ENCODE data around the gene PSMG4.

Gene PSMG4

DNA sequence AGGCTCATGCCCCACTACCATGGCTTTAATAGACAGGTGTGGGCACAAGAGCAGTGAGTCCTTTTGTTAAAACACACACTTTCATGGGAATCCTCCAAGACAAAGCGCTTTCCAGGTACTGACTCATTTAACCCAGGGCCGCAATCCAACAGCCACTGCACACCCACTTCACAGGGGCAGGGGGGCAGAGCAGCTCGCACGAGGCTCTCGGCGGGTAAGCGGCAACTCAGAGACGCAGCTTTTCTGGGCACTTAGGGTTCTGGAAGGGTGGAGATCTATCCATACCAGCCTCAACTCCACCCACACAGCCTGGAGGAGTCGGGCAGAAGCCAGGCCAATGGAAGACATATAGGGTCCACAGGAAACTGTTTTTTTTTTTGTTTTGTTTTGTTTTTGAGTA lies 28.6 kb downstream of the PSMG4 start:
- H3K23ac ChIP-seq (ENCODE audit: low read length) = no peak overlapping the region
- no peaks in the 10 kb centered on the region for H3K27me3 ChIP-seq (ENCODE audit: insufficient read depth, low read length)
- H2AK5ac ChIP-seq (ENCODE audit: low read length) = no peak overlapping the region
- no peak overlapping the region for H4K8ac ChIP-seq (ENCODE audit: low read depth, low read length)
- H3K27ac ChIP-seq (ENCODE audit: low read depth, low read length) = no peak overlapping the region
- peaks cover 57 to 65% of the 10 kb centered on the region in 2 experiments for H3K36me3 ChIP-seq (ENCODE audit: control insufficient read depth in 1 of 2, insufficient read depth in 2 of 2, low read length in 2 of 2)
- H3K14ac ChIP-seq (ENCODE audit: low read length) = no peak overlapping the region
- H3K4me1 ChIP-seq (ENCODE audit: control insufficient read depth in 1 of 2, insufficient read depth in 2 of 2, low read length in 2 of 2) = no peaks in the 10 kb centered on the region
- H3K9ac ChIP-seq (ENCODE audit: low read length) = peak overlapping the region; percentile 14
- H3K4me3 ChIP-seq (ENCODE audit: low read depth, low read length) = no peak overlapping the region
- H3K18ac ChIP-seq (ENCODE audit: low read length) = no peak overlapping the region
- no peak for DNase-seq
- H2BK120ac ChIP-seq (ENCODE audit: insufficient read depth, low read length, poor library complexity) = no peak overlapping the region
- H3K4me2 ChIP-seq (ENCODE audit: low read length) = no peak overlapping the region
- H3K4ac ChIP-seq (ENCODE audit: low read depth, low read length) = no peak overlapping the region
- H2BK12ac ChIP-seq (ENCODE audit: low read length) = no peak overlapping the region
- H3K79me1 ChIP-seq (ENCODE audit: low read length) = no peaks in the 10 kb centered on the region
- H2AFZ ChIP-seq (ENCODE audit: insufficient read depth, low read length, poor library complexity) = no peak overlapping the region
- H2BK5ac ChIP-seq (ENCODE audit: low read depth, low read length, poor library complexity) = no peak overlapping the region
- no peaks in the 10 kb centered on the region for H3K79me2 ChIP-seq (ENCODE audit: control insufficient read depth, insufficient read depth, low read length, poor library complexity)
- peaks cover 4% of the 10 kb centered on the region for H3K9me3 ChIP-seq (ENCODE audit: insufficient read depth, low read depth, low read length)
- no CpG with 5 or more reads among the region's 9 CpGs for WGBS (ENCODE audit: extremely low coverage, insufficient coverage, insufficient read length)
- no peak overlapping the region for H4K12ac ChIP-seq (ENCODE audit: low read depth, low read length)
- H4K91ac ChIP-seq (ENCODE audit: low read depth, low read length) = no peak overlapping the region

- no peak for DNase-seq
- H2AK5ac ChIP-seq (ENCODE audit: low read length) = no peak overlapping the region
- H2BK120ac ChIP-seq (ENCODE audit: insufficient read depth, low read length, poor library complexity) = no peak overlapping the region
- no peaks in the 10 kb centered on the region for H3K79me1 ChIP-seq (ENCODE audit: low read length)
- H3K9me3 ChIP-seq (ENCODE audit: insufficient read depth, low read depth, low read length) = peaks cover 3% of the 10 kb centered on the region
- no peak overlapping the region for H2AFZ ChIP-seq (ENCODE audit: insufficient read depth, low read length, poor library complexity)
- no peaks in the 10 kb centered on the region for H3K27me3 ChIP-seq (ENCODE audit: insufficient read depth, low read length)
- H3K4me2 ChIP-seq (ENCODE audit: low read length) = no peak overlapping the region
- H4K12ac ChIP-seq (ENCODE audit: low read depth, low read length) = no peak overlapping the region
- H3K18ac ChIP-seq (ENCODE audit: low read length) = no peak overlapping the region
- no peak overlapping the region for H3K4ac ChIP-seq (ENCODE audit: low read depth, low read length)
- H3K4me3 ChIP-seq (ENCODE audit: low read depth, low read length) = no peak overlapping the region
- H3K79me2 ChIP-seq (ENCODE audit: control insufficient read depth, insufficient read depth, low read length, poor library complexity) = no peaks in the 10 kb centered on the region
- no peak overlapping the region for H2BK5ac ChIP-seq (ENCODE audit: low read depth, low read length, poor library complexity)
- no peak overlapping the region for H3K14ac ChIP-seq (ENCODE audit: low read length)
- H3K4me1 ChIP-seq (ENCODE audit: control insufficient read depth in 1 of 2, insufficient read depth in 2 of 2, low read length in 2 of 2) = no peaks in the 10 kb centered on the region
- WGBS (ENCODE audit: extremely low coverage, insufficient coverage, insufficient read length) = no CpG with 5 or more reads among the region's 17 CpGs
- H3K36me3 ChIP-seq (ENCODE audit: control insufficient read depth in 1 of 2, insufficient read depth in 2 of 2, low read length in 2 of 2) = peaks cover 59 to 66% of the 10 kb centered on the region in 2 experiments
- no peak overlapping the region for H4K91ac ChIP-seq (ENCODE audit: low read depth, low read length)
- no peak overlapping the region for H3K27ac ChIP-seq (ENCODE audit: low read depth, low read length)
- no peak overlapping the region for H4K8ac ChIP-seq (ENCODE audit: low read depth, low read length)
- no peak overlapping the region for H3K23ac ChIP-seq (ENCODE audit: low read length)
- H3K9ac ChIP-seq (ENCODE audit: low read length) = no peak overlapping the region
- H2BK12ac ChIP-seq (ENCODE audit: low read length) = no peak overlapping the region
Measured at GRCh38 chr6:3287976-3288707, 29.4 kb downstream of the PSMG4 start.

DNA sequence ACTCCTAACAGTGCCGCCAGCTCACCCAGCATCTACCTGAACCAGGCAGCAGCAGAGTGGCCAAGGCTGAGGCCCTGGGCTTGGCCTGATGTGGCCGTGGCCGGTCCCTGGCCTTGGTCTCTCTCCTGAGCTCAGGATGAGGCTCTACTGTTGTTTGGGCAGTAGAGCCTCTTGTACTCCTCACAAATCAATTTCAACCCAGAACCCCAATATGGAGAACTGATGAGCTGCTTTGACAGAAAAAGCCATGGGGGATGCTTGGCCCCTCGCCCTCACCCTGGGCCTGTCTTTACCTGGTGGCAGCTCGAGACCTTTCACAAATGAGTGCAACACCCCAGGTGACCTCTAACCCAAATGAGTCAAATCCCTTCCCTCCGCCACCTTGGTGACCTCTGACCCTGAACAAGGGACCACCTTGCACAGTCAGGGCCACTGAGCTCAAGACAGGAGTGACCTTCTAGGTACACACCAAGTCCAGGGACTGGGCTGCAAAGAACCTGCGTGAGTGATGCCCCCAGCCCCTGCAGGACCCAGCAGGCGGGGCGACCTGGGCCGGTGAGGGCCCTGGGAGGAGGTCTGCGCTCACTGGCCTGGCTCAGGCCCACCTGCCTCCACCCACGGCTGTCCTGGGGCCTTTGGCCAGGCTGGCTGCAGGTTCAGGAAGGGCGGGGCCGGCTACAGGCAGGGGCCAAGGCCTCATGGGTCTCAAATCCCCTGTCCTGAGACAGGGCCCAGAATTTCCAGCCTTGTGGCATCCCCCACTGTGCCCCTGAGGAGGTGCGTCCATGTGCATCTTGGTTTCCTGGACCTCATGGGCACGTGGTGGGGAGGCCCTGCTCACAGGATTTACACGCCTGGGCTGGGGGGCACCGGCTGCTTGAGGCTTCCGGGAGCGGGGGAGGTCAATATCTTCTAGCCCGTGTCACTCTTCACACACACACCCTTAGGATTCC lies 30.2 kb downstream of the PSMG4 start:
- Histone ChIP-seq H3K79me2 (ENCODE audit: control insufficient read depth, insufficient read depth, low read length, poor library complexity) (no peaks in the 10 kb centered on the region), H2AFZ (ENCODE audit: insufficient read depth, low read length, poor library complexity) (no peak overlapping the region), H4K91ac (ENCODE audit: low read depth, low read length) (no peak overlapping the region), H3K9me3 (ENCODE audit: insufficient read depth, low read depth, low read length) (peaks cover 3% of the 10 kb centered on the region), H2AK5ac (ENCODE audit: low read length) (no peak overlapping the region), H2BK12ac (ENCODE audit: low read length) (no peak overlapping the region), H4K8ac (ENCODE audit: low read depth, low read length) (no peak overlapping the region), H3K4ac (ENCODE audit: low read depth, low read length) (no peak overlapping the region), H3K18ac (ENCODE audit: low read length) (no peak overlapping the region), H3K79me1 (ENCODE audit: low read length) (no peaks in the 10 kb centered on the region), H3K36me3 (ENCODE audit: control insufficient read depth in 1 of 2, insufficient read depth in 2 of 2, low read length in 2 of 2) (peaks cover 58% of the 10 kb centered on the region in 2 experiments), H3K23ac (ENCODE audit: low read length) (no peak overlapping the region), H2BK120ac (ENCODE audit: insufficient read depth, low read length, poor library complexity) (no peak overlapping the region), H3K4me3 (ENCODE audit: low read depth, low read length) (no peak overlapping the region), H3K4me1 (ENCODE audit: control insufficient read depth in 1 of 2, insufficient read depth in 2 of 2, low read length in 2 of 2) (no peaks in the 10 kb centered on the region), H2BK5ac (ENCODE audit: low read depth, low read length, poor library complexity) (no peak overlapping the region), H3K27me3 (ENCODE audit: insufficient read depth, low read length) (no peaks in the 10 kb centered on the region), H4K12ac (ENCODE audit: low read depth, low read length) (no peak overlapping the region), H3K14ac (ENCODE audit: low read length) (no peak overlapping the region), H3K4me2 (ENCODE audit: low read length) (no peak overlapping the region), H3K27ac (ENCODE audit: low read depth, low read length) (no peak overlapping the region), H3K9ac (ENCODE audit: low read length) (no peak overlapping the region)
- DNase-seq = no peak
- WGBS (ENCODE audit: extremely low coverage, insufficient coverage, insufficient read length) = no CpG with 5 or more reads among the region's 21 CpGs

- Histone ChIP-seq H3K9ac (ENCODE audit: low read length) (no peak overlapping the region), H3K27ac (ENCODE audit: low read depth, low read length) (no peak overlapping the region), H3K4me1 (ENCODE audit: control insufficient read depth in 1 of 2, insufficient read depth in 2 of 2, low read length in 2 of 2) (no peaks in the 10 kb centered on the region), H3K36me3 (ENCODE audit: control insufficient read depth in 1 of 2, insufficient read depth in 2 of 2, low read length in 2 of 2) (peaks cover 54 to 55% of the 10 kb centered on the region in 2 experiments), H3K23ac (ENCODE audit: low read length) (no peak overlapping the region), H3K4ac (ENCODE audit: low read depth, low read length) (no peak overlapping the region), H3K4me2 (ENCODE audit: low read length) (no peak overlapping the region), H3K79me2 (ENCODE audit: control insufficient read depth, insufficient read depth, low read length, poor library complexity) (no peaks in the 10 kb centered on the region), H4K91ac (ENCODE audit: low read depth, low read length) (no peak overlapping the region), H3K18ac (ENCODE audit: low read length) (no peak overlapping the region), H3K27me3 (ENCODE audit: insufficient read depth, low read length) (no peaks in the 10 kb centered on the region), H3K9me3 (ENCODE audit: insufficient read depth, low read depth, low read length) (peaks cover 3% of the 10 kb centered on the region), H4K12ac (ENCODE audit: low read depth, low read length) (no peak overlapping the region), H2BK5ac (ENCODE audit: low read depth, low read length, poor library complexity) (no peak overlapping the region), H3K4me3 (ENCODE audit: low read depth, low read length) (no peak overlapping the region), H2AFZ (ENCODE audit: insufficient read depth, low read length, poor library complexity) (no peak overlapping the region), H4K8ac (ENCODE audit: low read depth, low read length) (no peak overlapping the region), H2AK5ac (ENCODE audit: low read length) (no peak overlapping the region), H2BK12ac (ENCODE audit: low read length) (no peak overlapping the region), H3K79me1 (ENCODE audit: low read length) (no peaks in the 10 kb centered on the region), H2BK120ac (ENCODE audit: insufficient read depth, low read length, poor library complexity) (no peak overlapping the region), H3K14ac (ENCODE audit: low read length) (no peak overlapping the region)
- WGBS (ENCODE audit: extremely low coverage, insufficient coverage, insufficient read length) = no CpG with 5 or more reads among the region's 7 CpGs
- DNase-seq = no peak
Measured at GRCh38 chr6:3289664-3290055, 30.9 kb downstream of the PSMG4 start.
